Thyroid gland (tissue), 4 donors: Measurements from ENCODE around the gene DCDC2B.

Source experiments
- CTCF ChIP-seq, 6 experiments: fragments of 200-600 bp in 3 of 6; fragments of 450-650 bp in 3 of 6; sonication (generic) in 3 of 6; IDR thresholded peaks; one replicate each; pipeline ENCODE4 v1.5.1; 2016 to 2019; ENCODE audit warnings: antibody characterized with exemption in 6 of 6, mild to moderate bottlenecking in 2 of 6, inconsistent platforms in 1 of 6, moderate library complexity in 1 of 6
- POLR2A ChIP-seq, 2 donors: fragments of 450-650 bp; IDR thresholded peaks; one replicate each; pipeline ENCODE4 v1.6.1; 2017; ENCODE audit warnings: antibody characterized with exemption in 2 of 2, mild to moderate bottlenecking in 2 of 2, moderate library complexity in 1 of 2

- TF ChIP-seq POLR2A (IDR thresholded peaks at IDR 0.05) (no peak), CTCF (IDR thresholded peaks at IDR 0.05) (peak; percentile 40 to 75 (median 62))
These were observed 7.0 kb downstream of the DCDC2B start for GRCh38 chr1:32215629-32216480.
